GM23338 (cell line): ENCODE results near the gene UBE2K. TPM values are rescaled to one million over a fixed set of nuclear protein-coding genes. Genes with fewer than 3 reads are reported as not detected.

Experiments used
- ATAC-seq: fragments of 200-7000 bp; cut with Tn5 transposase; 3 replicates; pipeline ENCODE4 v1.9.1; 2020
- DNase-seq: peaks from one replicate; pipeline ENCODE4 v3.0.0-alpha.2; 2015; ENCODE audit warnings: low spot score
- H2AFZ ChIP-seq: fragments of 200-600 bp; sonication (generic); 2 replicates; pipeline ENCODE4 v1.8.0; 2016; ENCODE audit warnings: antibody characterized with exemption, mild to moderate bottlenecking, moderate library complexity
- H3F3A ChIP-seq: fragments of 200-600 bp; sonication (generic); replicated peaks from 2 replicates; pipeline ENCODE4 v1.8.0; 2017; ENCODE audit warnings: antibody characterized with exemption, mixed run types, low read depth
- H3K27ac ChIP-seq: fragments of 200-600 bp; sonication (generic); 2 replicates; pipeline ENCODE4 v1.6.1; 2016; ENCODE audit warnings: low read depth
- H3K27me3 ChIP-seq: fragments of 200-600 bp; sonication (generic); 2 replicates; pipeline ENCODE4 v1.8.0; 2016; ENCODE audit warnings: mild to moderate bottlenecking, mixed run types, moderate library complexity; ENCODE audit not compliant: insufficient read depth
- H3K36me3 ChIP-seq: fragments of 200-600 bp; sonication (generic); 2 replicates; pipeline ENCODE4 v1.8.0; 2016; ENCODE audit warnings: mild to moderate bottlenecking; ENCODE audit not compliant: insufficient read depth
- H3K4me1 ChIP-seq: fragments of 200-600 bp; sonication (generic); 2 replicates; pipeline ENCODE4 v1.8.0; 2016; ENCODE audit warnings: mild to moderate bottlenecking, moderate library complexity; ENCODE audit not compliant: insufficient read depth
- H3K4me2 ChIP-seq: fragments of 200-600 bp; sonication (generic); 2 replicates; pipeline ENCODE4 v1.7.1; 2017; ENCODE audit warnings: mixed run types
- H3K4me3 ChIP-seq: fragments of 200-600 bp; sonication (generic); 2 replicates; pipeline ENCODE4 v1.6.1; 2016; ENCODE audit warnings: mixed run types
- H3K79me2 ChIP-seq: fragments of 200-600 bp; sonication (generic); replicated peaks from 2 replicates; pipeline ENCODE4 v1.8.0; 2017; ENCODE audit warnings: mild to moderate bottlenecking; ENCODE audit not compliant: insufficient read depth
- H3K9me2 ChIP-seq: fragments of 200-600 bp; sonication (generic); 2 replicates; pipeline ENCODE4 v1.8.0; 2017; ENCODE audit not compliant: insufficient read depth
- H4K20me1 ChIP-seq: fragments of 200-600 bp; sonication (generic); replicated peaks from 2 replicates; pipeline ENCODE4 v1.8.0; 2017; ENCODE audit warnings: mild to moderate bottlenecking; ENCODE audit not compliant: insufficient read depth
- H3K27ac Mint-ChIP-seq: 2 replicates; pipeline ENCODE4 v1.8.0; 2020; ENCODE audit warnings: inconsistent platforms, mild to moderate bottlenecking, moderate library complexity, mixed read lengths
- H3K27me3 Mint-ChIP-seq: 3 replicates; pipeline ENCODE4 v1.8.0; 2022; ENCODE audit warnings: low read depth, mild to moderate bottlenecking, moderate library complexity, mixed read lengths, inconsistent platforms; ENCODE audit not compliant: insufficient read depth, poor library complexity
- H3K36me3 Mint-ChIP-seq: 3 replicates; pipeline ENCODE4 v1.8.0; 2021; ENCODE audit warnings: low read depth, mild to moderate bottlenecking, inconsistent platforms, moderate library complexity, mixed read lengths
- H3K4me1 Mint-ChIP-seq: 3 replicates; pipeline ENCODE4 v1.8.0; 2020; ENCODE audit warnings: mild to moderate bottlenecking, inconsistent platforms, mixed read lengths
- H3K4me3 Mint-ChIP-seq: 3 replicates; pipeline ENCODE4 v1.8.0; 2021; ENCODE audit warnings: moderate library complexity, mild to moderate bottlenecking, inconsistent platforms, mixed read lengths
- H3K9me3 Mint-ChIP-seq: 3 replicates; pipeline ENCODE4 v1.8.0; 2020; ENCODE audit warnings: moderate library complexity, mild to moderate bottlenecking, inconsistent platforms, mixed read lengths
- CREB1 ChIP-seq: fragments of 250-450 bp; sonication (Bioruptor Pico); IDR thresholded peaks from 2 replicates; pipeline ENCODE4 v1.5.0; 2020; ENCODE audit warnings: low read depth, mild to moderate bottlenecking, moderate library complexity
- CTCF ChIP-seq, 2 experiments: fragments of 200-600 bp in 1 of 2; sonication (generic) in 1 of 2; conservative IDR thresholded peaks; 2 replicates each; pipeline versions ENCODE4 v1.5.1 to v1.6.1; 2016 to 2017; ENCODE audit warnings: antibody characterized with exemption in 2 of 2, low read depth in 2 of 2, mild to moderate bottlenecking in 2 of 2, moderate library complexity in 1 of 2
- EZH2 ChIP-seq: fragments of 200-600 bp; sonication (generic); IDR thresholded peaks from one replicate; pipeline ENCODE4 v1.8.0; 2017; ENCODE audit warnings: antibody characterized with exemption, mild to moderate bottlenecking, low read depth; ENCODE audit not compliant: unreplicated experiment
- NANOG ChIP-seq: IDR thresholded peaks from 2 replicates; pipeline ENCODE4 v1.6.1; 2016; ENCODE audit warnings: antibody characterized with exemption, borderline replicate concordance
- POLR2AphosphoS5 ChIP-seq: IDR thresholded peaks from 2 replicates; pipeline ENCODE4 v1.6.1; 2016; ENCODE audit warnings: antibody characterized with exemption, low read depth
- REST ChIP-seq: IDR thresholded peaks from one replicate; pipeline ENCODE4 v1.6.1; 2018; ENCODE audit warnings: antibody characterized with exemption; ENCODE audit not compliant: unreplicated experiment
- ZNF114 ChIP-seq: fragments of 250-450 bp; sonication (Bioruptor Pico); IDR thresholded peaks from 2 replicates; pipeline ENCODE4 v1.5.0; 2020; ENCODE audit warnings: mild to moderate bottlenecking, moderate library complexity
- polyA plus RNA-seq: library from polyadenylated mRNA; unstranded; fragments of >200 nt; fragmentation: Nextera tagmentation; extraction: Ambion mirVana; gene quantifications from 2 replicates; pipeline ENCODE4 v1.2.1, GENCODE V29; 2016
- total RNA-seq: library from RNA; depleted of rRNA; stranded (reverse); fragments of >200 nt; shearing (Covaris generic); gene quantifications from 2 replicates; pipeline ENCODE4 v1.2.3, GENCODE V29; 2014
- TF ChIP-seq, protein P1 (sequence below): fragments of 250-450 bp; sonication (Bioruptor Pico); IDR thresholded peaks from 2 replicates; pipeline ENCODE4 v1.5.0; 2020; ENCODE audit warnings: mild to moderate bottlenecking, moderate library complexity
- TF ChIP-seq, protein P2 (sequence below): IDR thresholded peaks from 2 replicates; pipeline ENCODE4 v1.6.1; 2016; ENCODE audit warnings: antibody characterized with exemption

Gene UBE2K
- total and polyA plus RNA-seq, 2 experiments from 2014 or later = 97.7 to 207 TPM

- Mint-ChIP-seq H3K27me3 (no peaks in the 10 kb centered on the region), H3K27ac (no peak overlapping the region), H3K9me3 (no peaks in the 10 kb centered on the region), H3K4me1 (no peaks in the 10 kb centered on the region), H3K4me3 (no peak overlapping the region), H3K36me3 (peaks cover 71% of the 10 kb centered on the region)
- H3K4me1 ChIP-seq = no peaks in the 10 kb centered on the region
- no peak overlapping the region for H3K4me3 ChIP-seq
- no peaks in the 10 kb centered on the region for H3K27me3 ChIP-seq
- peaks cover 19% of the 10 kb centered on the region; the same call in 1 of the 2 replicates for H3K79me2 ChIP-seq
- H3K9me2 ChIP-seq = no peaks in the 10 kb centered on the region
- peaks cover 21% of the 10 kb centered on the region for H3K36me3 ChIP-seq
- H3K27ac ChIP-seq = no peak overlapping the region
- H4K20me1 ChIP-seq = peaks cover 10% of the 10 kb centered on the region
- no peak for TF ChIP-seq CTCF (conservative IDR thresholded peaks at IDR 0.05; ENCODE audit: low read depth in 2 of 2)
- TF ChIP-seq NANOG = no peak
- no peak for TF ChIP-seq ZNF114 (CRISPR knock-in tag)
- TF ChIP-seq, protein P1, sequence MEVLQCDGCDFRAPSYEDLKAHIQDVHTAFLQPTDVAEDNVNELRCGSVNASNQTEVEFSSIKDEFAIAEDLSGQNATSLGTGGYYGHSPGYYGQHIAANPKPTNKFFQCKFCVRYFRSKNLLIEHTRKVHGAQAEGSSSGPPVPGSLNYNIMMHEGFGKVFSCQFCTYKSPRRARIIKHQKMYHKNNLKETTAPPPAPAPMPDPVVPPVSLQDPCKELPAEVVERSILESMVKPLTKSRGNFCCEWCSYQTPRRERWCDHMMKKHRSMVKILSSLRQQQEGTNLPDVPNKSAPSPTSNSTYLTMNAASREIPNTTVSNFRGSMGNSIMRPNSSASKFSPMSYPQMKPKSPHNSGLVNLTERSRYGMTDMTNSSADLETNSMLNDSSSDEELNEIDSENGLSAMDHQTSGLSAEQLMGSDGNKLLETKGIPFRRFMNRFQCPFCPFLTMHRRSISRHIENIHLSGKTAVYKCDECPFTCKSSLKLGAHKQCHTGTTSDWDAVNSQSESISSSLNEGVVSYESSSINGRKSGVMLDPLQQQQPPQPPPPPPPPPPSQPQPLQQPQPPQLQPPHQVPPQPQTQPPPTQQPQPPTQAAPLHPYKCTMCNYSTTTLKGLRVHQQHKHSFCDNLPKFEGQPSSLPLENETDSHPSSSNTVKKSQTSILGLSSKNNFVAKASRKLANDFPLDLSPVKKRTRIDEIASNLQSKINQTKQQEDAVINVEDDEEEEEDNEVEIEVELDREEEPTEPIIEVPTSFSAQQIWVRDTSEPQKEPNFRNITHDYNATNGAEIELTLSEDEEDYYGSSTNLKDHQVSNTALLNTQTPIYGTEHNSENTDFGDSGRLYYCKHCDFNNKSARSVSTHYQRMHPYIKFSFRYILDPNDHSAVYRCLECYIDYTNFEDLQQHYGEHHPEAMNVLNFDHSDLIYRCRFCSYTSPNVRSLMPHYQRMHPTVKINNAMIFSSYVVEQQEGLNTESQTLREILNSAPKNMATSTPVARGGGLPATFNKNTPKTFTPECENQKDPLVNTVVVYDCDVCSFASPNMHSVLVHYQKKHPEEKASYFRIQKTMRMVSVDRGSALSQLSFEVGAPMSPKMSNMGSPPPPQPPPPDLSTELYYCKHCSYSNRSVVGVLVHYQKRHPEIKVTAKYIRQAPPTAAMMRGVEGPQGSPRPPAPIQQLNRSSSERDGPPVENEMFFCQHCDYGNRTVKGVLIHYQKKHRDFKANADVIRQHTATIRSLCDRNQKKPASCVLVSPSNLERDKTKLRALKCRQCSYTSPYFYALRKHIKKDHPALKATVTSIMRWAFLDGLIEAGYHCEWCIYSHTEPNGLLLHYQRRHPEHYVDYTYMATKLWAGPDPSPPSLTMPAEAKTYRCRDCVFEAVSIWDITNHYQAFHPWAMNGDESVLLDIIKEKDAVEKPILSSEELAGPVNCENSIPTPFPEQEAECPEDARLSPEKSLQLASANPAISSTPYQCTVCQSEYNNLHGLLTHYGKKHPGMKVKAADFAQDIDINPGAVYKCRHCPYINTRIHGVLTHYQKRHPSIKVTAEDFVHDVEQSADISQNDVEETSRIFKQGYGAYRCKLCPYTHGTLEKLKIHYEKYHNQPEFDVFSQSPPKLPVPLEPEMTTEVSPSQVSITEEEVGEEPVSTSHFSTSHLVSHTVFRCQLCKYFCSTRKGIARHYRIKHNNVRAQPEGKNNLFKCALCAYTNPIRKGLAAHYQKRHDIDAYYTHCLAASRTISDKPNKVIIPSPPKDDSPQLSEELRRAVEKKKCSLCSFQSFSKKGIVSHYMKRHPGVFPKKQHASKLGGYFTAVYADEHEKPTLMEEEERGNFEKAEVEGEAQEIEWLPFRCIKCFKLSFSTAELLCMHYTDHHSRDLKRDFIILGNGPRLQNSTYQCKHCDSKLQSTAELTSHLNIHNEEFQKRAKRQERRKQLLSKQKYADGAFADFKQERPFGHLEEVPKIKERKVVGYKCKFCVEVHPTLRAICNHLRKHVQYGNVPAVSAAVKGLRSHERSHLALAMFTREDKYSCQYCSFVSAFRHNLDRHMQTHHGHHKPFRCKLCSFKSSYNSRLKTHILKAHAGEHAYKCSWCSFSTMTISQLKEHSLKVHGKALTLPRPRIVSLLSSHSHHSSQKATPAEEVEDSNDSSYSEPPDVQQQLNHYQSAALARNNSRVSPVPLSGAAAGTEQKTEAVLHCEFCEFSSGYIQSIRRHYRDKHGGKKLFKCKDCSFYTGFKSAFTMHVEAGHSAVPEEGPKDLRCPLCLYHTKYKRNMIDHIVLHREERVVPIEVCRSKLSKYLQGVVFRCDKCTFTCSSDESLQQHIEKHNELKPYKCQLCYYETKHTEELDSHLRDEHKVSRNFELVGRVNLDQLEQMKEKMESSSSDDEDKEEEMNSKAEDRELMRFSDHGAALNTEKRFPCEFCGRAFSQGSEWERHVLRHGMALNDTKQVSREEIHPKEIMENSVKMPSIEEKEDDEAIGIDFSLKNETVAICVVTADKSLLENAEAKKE (CRISPR knock-in tag) = no peak
- TF ChIP-seq EZH2 = no peak
- TF ChIP-seq, protein P2, sequence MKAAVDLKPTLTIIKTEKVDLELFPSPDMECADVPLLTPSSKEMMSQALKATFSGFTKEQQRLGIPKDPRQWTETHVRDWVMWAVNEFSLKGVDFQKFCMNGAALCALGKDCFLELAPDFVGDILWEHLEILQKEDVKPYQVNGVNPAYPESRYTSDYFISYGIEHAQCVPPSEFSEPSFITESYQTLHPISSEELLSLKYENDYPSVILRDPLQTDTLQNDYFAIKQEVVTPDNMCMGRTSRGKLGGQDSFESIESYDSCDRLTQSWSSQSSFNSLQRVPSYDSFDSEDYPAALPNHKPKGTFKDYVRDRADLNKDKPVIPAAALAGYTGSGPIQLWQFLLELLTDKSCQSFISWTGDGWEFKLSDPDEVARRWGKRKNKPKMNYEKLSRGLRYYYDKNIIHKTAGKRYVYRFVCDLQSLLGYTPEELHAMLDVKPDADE = no peak
- TF ChIP-seq REST = no peak
- TF ChIP-seq CREB1 (CRISPR knock-in tag) = no peak
- no peak for TF ChIP-seq POLR2AphosphoS5
- no peak for ATAC-seq
- H3K4me2 ChIP-seq = no peak overlapping the region
- peaks cover 11% of the 10 kb centered on the region; the same call in 1 of the 2 replicates for H3F3A ChIP-seq
- no peak for DNase-seq
- H2AFZ ChIP-seq = no peak overlapping the region
Measured at GRCh38 chr4:39761005-39761667, 63.2 kb downstream of the UBE2K start.
